ENCODE measurements around the gene ZSWIM5. TPM values are rescaled to one million over a fixed set of nuclear protein-coding genes. Genes with fewer than 3 reads are reported as not detected.
A peak's percentile ranks its signal among the peaks of the same experiment; 100 is the strongest.
"Not testable (repeated sequence)": the region's sequence is repeated elsewhere in the genome, so short reads cannot be mapped to it uniquely, and the experiment has no call there.

Gene ZSWIM5
- polyA plus RNA-seq, 5 donors: 4.5 to 5.4 (median 4.7) TPM

DNA sequence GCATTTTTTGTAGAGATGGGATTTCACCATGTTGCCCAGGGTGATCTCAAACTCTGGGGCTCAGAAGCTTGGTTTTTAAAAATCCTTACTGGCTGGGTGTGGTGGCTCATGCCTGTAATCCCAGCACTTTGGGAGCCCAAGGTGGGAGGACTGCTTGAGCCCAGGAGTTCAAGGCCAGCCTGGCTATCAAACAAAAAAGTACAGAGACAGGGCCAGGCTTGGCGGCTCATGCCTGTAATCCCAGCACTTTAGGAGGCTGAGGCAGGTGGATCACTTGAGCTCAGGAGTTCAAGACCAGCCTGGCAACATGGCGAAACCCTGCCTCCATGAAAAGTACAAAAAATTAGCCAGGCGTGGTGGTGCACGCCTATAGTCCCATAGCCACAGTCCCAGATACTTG lies 112.0 kb downstream of the ZSWIM5 start:
- not testable (repeated sequence) for DNase-seq

GRCh38 chr1:45093334-45093733 lies 113.1 kb downstream of the ZSWIM5 start:
- DNase-seq: no peak

DNA sequence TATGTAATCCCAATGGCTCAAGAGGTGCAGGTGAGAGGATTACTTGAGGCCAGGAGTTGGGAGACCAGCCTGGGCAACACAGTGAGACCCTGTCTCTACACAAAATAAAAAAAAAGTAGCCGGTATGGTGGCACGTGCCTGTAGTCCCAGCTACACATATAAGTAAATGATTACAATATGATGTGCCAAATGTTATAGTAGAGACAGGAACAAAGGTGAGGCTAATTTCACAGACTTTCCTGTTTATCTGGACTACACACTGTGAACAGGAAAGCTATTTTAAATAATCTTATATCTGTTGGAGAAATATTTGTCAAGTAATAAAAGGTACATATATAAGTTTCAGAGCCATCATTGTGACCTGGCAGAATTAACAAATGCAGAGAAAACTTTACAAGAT lies 116.7 kb downstream of the ZSWIM5 start:
- DNase-seq: no peak

DNA sequence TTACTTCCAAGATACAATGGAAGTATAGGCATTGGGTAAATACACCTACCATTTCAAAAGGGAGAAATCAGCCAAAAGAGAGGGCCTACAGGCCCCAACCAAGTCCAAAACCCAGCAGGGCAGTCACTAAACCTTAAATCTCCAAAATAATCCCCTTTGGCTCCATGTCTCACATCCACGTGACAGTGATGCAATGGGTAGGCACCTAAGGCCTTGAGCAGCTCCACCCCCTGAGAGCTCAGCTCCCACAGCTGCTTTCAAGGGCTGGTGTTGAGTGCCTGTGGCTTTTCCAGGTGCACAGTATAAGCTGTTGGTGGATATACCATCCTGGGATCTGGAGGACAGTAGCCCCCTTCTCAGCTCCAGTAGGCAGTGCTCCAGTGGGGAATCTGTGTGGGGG lies 121.8 kb downstream of the ZSWIM5 start:
- no peak for DNase-seq

- no peak for DNase-seq
Measured at GRCh38 chr1:45079533-45079932, 126.9 kb downstream of the ZSWIM5 start.

GRCh38 chr1:45076959-45077358 lies 129.4 kb downstream of the ZSWIM5 start:
- DNase-seq: not testable (repeated sequence)

DNA sequence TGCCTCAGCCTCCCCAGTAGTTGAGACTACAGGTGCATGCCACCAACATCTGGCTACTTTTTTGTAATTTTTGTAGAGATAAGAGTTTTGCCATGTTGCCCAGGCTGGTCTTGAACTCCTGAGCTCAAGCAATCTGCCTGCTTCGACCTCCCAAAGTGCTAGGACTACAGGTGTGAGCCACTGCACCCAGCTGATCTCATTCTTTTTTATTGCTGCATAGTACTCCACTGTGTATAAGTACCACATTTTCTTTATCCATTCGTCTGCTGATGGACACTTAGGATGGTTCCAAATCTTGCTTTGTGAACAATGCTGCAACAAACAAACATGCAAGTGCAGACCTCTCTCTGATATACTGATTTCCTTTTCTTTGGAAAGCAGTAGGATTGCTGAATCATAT lies 134.8 kb downstream of the ZSWIM5 start:
- no peak for DNase-seq

- DNase-seq: no peak
Measured at GRCh38 chr1:45067806-45068205, 138.6 kb downstream of the ZSWIM5 start.

- DNase-seq: no peak
Measured at GRCh38 chr1:45065083-45065482, 141.3 kb downstream of the ZSWIM5 start.

GRCh38 chr1:45062463-45062862 lies 143.9 kb downstream of the ZSWIM5 start:
- not testable (repeated sequence) for DNase-seq

DNA sequence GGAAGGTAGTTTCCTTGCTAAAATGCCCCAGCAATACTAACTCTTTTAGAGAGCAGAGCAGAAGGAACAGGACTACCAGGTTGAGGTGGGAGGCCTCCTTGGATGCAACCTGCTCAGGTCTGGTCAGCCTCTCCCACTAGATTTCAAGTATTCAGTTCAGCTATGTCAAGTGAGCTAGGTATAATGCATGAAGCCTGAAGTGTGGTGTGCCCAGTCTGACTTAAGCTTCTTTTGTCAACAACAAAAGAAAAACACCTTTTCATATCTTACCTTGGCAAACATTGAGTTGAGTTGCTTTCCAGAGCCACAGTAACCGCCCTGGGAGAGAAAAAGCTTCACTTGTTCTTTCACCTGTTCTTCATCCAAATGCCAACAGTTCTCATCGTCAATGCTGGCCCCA lies 146.6 kb downstream of the ZSWIM5 start:
- peak in 1 of 2 donors; percentile 5 for DNase-seq

GRCh38 chr1:45057542-45057941 lies 148.9 kb downstream of the ZSWIM5 start:
- no peak for DNase-seq

- no peak for DNase-seq
Measured at GRCh38 chr1:45051005-45051772, 155.2 kb downstream of the ZSWIM5 start.

DNA sequence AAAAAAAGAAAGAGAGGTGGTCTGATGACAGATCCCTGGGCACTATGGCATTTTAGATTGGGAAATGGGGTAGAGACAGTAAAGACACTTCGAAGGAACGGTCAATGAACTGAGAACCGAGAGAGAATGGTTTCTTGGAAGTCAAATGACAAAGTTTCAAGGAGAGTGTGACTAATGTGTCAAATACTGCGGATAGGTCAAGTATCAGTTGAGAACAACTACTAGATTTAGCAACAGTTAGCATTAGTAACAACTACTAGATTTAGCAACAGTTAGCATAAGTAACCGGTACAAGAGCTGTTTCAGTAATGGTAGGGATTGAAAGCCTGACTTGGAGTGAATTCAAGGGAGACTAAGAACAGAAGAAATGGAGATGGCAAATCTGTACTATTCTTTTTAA lies 159.4 kb downstream of the ZSWIM5 start:
- no peak for DNase-seq

DNA sequence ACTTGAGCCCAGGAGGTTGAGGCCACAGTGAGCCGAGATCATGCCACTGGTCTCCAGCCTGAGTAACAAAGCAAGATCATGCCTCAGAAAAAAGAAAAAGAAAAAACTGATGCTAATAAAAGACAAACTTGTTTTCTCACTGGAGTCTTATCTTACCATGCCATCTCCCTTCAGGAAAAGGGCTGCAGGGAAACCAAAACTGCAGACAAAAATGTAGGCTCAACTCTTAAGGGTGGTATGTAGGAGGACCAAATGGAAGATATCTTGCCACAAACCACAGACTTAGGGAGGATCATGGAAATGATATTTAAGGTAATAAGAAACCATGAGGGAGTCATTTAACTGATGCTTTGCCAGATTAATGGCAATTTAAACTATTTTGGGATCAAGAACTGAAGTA lies 161.5 kb downstream of the ZSWIM5 start:
- no peak for DNase-seq

DNA sequence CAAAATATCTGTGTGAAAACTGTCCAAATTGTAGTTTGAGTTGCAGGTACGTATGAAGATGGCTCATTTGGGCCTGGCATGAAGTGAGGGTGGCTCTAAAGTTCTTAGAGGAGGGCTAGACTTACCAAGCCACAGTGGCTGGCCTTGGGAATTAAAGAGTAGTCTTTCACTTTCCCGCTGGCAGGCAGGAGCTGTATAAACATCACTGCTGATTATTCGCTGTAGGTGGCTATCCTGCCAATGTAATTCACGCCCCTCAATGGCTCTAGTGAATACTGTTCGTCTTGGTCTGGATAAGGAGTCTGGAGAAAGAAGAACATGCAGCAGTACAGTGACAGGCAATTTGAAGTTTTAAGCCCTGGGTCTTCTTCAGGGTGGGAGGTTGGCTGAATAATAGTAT lies 163.3 kb downstream of the ZSWIM5 start:
- DNase-seq: no peak

- DNase-seq: no peak
Measured at GRCh38 chr1:45040297-45040696, 166.1 kb downstream of the ZSWIM5 start.

GRCh38 chr1:45038661-45039364 lies 167.6 kb downstream of the ZSWIM5 start:
- no peak for DNase-seq

GRCh38 chr1:45038240-45038639 lies 168.2 kb downstream of the ZSWIM5 start:
- DNase-seq: no peak

DNA sequence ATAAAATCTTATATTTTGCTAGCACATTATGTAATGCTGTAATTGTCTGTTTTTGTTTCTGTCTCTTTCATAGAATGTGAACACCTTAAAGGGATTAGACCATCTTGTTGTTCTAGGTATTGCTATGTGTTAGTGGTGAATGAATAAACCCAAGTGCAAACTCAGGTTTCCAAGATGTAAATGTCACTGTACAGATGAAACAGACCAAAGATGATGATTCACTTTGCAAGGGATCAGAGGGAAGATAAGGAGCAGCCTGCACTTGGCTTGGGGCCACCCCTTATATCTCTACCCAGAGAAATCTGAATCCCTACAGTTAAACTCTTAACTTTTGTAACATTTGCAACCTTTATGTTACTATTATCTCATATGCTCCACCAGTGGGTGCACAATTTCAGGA lies 168.9 kb downstream of the ZSWIM5 start:
- no peak for DNase-seq

GRCh38 chr1:45035631-45036301 lies 170.6 kb downstream of the ZSWIM5 start:
- DNase-seq: no peak

GRCh38 chr1:45033356-45033755 lies 173.0 kb downstream of the ZSWIM5 start:
- no peak for DNase-seq

DNA sequence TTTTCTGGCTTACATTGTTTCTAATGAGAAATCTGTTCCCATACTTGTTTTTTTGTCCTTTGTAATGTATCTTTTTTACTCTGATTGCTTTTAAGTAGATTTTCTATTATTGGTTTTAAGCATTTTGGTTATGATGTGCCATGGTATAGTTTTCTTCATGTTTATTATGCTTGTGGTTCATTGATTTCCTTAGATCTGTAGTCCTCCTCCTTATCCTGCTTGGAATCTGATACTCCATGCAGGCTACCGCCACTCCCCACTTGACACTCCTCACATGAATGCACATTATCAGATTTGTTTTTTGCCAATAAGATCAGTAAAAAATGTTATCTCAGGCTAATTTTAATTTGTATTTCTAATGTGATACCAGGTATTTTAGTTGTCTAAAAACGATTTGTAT lies 173.6 kb downstream of the ZSWIM5 start:
- DNase-seq: no peak

Measured in right lung (tissue), 5 donors.